GM18499 (cell line): ENCODE data around the gene NFATC3.
"Not testable (repeated sequence)": the region's sequence is repeated elsewhere in the genome, so short reads cannot be mapped to it uniquely, and the experiment has no call there.

Experiments used
- ATAC-seq: cut with Tn5 transposase; IDR thresholded peaks from one replicate; pipeline ENCODE4 v1.9.1; 2021; ENCODE audit warnings: moderate number of reproducible peaks; ENCODE audit not compliant: insufficient read depth, unreplicated experiment

The NFATC3 gene

DNA sequence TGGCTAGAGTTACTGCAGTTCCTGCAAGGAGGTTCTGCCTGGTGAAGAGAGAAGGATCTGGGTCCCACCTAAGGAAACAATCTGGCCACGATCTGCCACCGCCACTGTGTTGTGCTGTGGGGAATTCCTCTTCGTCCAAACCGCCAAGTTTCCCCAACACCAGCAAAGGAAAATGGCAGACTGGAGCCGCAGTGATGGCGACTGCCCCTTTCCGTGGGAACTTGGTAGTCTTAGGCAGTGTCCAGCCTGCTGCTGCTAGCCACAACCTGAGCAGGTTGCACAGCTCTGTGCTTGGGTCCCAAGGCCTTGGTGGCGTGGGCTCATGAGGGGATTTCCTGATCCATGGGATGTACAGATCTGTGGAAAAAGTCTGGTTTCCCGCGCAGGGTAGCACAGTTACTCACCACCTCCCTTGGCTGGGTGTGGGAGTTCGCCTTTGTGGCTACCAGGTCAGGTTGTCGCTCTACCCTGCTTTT lies 28.6 kb downstream of the NFATC3 start:
- no peak for ATAC-seq

DNA sequence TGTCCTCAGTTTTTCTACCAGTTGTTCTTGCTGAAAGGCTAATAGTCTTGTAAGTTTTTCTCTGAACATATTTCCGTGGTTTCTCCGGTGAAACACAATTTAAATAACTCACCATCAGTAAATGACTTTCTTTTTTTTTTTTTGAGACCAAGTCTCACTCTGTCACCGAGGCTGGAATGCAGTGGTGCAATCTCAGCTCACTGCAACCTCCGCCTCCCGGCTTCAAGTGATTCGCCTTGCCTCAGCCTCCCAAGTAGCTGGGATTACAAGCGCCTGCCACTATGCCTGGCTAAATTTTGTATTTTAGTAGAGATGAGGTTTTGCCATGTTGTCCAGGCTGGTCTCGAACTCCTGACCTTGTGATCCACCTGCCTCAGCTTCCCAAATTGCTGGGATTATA lies 29.8 kb downstream of the NFATC3 start:
- not testable (repeated sequence) for ATAC-seq

DNA sequence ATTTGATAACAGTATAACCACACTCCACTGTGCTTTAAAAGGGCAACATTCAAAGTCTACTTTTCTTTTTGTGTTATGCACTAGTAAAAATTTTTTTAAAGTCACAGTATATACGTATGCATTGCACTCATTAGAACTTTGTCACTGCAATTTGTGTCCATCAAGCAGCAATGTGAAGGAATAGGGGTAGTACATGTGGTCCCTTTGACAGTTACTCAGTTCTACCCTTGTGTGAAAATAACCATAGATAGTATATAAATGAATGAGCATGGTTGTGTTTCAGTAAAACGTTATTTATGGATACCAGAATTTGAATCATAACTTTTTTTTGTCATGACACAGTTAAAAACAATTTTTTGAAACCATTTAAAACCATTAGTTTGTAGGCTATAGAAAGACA lies 30.7 kb downstream of the NFATC3 start:
- ATAC-seq, result no peak

DNA sequence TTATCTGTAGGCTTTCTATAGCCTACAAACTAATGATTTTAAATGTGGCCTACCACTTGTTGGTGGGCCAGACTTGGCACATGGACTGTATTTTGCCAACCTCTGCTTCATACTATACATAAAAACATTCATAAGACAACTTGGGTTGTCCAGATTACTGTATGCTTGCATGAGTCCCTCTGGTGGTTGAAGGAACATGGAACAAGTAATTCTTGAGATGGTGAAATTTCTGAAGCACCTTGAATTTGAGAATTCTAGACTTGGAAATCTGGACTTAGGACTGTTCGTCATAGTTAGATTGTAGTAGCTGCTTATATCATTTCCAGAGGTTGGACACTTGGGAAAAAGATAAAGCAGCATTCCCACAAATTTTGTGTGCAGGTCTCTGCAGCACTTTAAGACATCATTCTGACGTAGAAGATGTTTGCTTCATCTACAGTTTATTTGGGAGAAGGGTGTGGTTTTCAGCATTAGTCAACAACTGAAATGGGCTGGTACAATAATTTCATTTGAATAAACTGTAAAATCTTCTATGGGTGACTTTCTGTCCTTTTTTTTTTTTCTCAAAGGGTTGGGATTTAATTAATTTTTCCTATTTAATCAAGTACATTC lies 31.2 kb downstream of the NFATC3 start:
- ATAC-seq, result no peak

DNA sequence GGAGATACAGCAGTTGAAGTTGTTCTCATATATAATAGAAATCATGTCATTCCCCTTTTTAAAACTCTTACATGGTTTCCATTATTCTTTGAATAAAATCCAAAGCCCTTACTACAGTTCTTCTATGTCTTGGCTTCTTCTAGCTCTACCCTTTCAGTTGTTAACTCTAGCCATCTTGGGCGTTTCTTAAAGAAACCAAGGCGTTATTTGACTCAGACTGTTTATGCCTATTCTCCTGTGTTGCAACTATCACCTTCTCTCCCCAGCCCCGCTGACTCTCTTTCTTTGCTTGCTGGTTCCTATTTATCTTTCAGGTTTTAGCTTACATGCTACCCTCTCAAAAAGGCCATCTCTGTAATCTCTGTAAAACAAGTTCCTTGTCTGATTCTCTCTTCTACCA lies 32.7 kb downstream of the NFATC3 start:
- no peak for ATAC-seq

DNA sequence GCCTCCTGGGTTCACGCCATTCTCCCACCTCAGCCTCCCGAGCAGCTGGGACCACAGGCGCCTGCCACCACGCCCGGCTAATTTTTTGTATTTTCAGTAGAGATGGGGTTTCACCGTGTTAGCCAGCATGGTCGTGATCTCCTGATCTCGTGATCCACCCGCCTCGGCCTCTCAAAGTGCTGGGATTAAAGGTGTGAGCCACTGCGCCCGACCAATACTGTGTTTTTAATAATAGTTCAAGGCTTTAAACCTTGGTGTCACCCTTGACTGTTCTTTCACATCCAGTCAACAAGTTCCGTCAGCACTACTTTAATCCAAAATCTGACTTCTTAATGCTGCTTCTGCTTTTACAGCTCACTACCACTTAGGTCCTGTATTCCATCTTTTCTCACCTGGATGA lies 33.8 kb downstream of the NFATC3 start:
- not testable (repeated sequence) for ATAC-seq

DNA sequence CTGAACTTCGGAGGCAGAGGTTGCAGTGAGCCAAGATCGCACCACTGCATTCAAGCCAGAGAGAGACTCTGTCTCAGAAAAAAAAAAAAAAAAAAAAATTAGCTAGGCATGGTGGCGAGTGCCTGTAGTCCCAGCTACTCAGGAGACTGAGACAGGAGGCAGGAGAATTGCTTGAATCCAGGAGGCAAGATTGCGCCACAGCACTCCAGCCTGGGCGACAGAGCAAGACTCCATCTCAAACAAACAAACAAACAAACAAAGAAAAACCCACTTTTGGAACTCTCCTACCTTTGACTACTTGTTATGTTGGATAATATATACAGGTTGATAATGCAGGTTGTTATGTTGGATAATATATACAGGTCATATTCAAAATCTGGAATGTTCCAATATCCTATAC lies 35.3 kb downstream of the NFATC3 start:
- ATAC-seq, result not testable (repeated sequence)

DNA sequence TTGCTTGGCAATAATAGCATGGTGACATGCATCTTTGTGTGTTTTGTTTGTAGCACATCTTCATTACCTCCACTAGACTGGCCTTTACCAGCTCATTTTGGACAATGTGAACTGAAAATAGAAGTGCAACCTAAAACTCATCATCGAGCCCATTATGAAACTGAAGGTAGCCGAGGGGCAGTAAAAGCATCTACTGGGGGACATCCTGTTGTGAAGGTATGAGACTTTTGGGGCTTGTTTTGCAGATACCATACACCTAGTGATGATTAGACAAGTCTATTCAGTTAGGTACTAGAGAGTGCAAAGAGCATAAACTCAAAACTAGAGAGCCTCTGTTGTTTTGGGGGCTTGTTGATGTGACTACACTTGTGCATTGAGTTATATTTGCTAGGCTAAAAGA lies 41.2 kb downstream of the NFATC3 start:
- ATAC-seq, result no peak

DNA sequence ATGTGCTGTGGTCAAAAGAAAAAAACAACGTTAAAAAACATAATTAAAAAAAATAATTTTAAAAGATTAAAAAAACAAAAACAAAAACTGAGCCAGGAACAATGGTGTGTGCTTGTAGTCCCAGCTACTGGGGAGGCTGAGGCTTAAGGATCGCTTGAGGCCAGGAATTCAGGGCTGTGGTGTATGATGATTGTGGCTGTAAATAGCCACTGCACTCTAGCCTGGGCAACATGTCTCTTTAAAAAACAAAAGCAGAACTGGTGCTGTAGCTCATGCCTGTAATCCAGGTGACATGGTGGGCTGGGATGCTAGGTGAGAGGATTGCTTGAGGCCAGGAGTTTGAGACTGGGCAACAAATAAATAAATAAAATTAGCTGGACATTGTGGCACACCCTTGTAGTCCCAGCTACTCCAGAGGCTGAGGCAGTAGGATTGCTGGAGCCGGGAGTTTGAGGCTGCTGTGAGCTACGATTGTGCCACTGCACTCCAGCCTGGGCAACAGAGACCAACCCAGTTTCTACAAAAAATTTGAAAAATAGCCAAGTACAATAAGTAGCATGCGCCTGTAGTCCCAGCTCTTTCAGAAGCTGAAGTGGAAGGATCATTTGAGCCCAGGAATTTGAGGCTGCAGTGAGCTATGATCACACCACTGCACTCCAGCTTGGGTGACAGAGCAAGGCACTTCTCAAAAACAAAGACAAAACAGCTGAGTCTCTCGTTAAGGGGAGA lies 43.6 kb downstream of the NFATC3 start:
- ATAC-seq, result no peak

DNA sequence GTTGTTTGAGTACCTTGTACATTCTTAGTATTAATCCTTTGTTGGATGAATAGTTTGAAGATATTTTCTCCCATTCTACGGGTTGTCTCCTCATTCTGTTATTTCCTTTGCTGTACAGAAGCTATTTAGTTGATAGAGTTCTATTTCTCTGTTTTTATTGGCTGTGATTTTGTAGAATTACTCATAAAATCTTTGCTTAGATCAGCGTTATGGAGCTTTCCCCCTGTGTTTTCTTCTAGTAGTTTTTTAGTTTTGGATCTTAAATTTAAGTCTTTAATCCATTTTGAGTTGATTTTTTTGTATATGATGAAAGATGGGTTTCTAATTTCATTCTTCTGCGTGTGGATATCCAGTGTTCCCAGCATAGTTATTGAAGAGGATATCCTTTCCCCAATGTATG lies 45.4 kb downstream of the NFATC3 start:
- ATAC-seq, result no peak

DNA sequence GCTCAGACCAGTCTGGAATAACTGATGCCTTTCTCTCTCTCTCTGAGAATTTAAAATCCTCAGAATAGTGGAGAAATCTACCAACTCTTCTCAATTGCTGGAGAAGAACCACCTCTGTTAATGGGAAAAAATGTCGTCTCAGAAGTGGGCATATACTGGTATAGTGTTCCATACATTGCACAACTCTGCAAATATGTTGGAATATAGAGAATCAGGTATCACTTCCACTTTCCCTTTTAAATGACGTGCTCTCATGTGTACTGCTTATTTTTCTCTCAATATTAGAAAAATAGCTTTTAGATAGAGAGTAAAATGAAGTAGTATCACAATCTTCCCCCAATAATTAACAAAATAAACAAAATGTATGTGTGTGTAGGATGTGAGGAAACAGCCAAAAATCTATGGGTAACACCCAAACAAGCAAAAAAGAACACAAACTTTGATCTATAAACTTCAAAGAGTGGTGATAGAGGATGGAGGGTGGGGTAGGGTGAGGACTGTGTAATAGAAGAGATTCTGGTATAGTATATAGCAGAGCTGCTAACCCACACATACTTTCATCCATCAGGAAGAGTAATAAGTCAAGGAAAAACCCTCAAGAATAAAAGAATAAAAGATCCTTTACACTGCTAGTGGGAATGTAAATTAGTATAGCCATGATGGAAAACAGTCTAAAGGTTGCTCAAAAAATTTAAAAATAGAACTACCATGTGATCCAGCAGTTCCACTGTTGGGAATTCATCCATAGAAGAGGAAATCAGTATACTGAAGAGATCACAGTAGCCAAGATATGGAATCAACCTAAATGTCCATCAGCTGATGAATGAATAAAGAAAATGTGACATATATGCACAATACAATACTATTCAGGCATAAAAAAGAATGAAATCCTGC lies 46.9 kb downstream of the NFATC3 start:
- ATAC-seq, result no peak

DNA sequence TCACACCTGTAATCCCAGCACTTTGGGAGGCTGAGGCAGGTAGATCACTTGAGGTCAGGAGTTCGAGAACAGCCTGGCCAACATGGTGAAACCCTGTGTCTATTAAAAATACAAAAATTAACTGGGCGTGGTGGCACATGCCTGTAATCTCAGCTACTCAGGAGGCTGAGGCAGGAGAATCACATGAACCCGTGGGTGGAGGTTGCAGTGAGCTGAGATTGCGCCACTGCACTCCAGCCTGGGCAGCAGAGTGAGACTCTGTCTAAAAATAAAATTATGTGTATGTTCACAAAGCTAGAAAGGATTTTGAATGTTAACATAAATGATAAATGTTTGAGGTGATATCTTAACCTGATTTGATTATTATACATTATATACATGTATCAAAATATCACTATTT lies 47.8 kb downstream of the NFATC3 start:
- not testable (repeated sequence) for ATAC-seq

DNA sequence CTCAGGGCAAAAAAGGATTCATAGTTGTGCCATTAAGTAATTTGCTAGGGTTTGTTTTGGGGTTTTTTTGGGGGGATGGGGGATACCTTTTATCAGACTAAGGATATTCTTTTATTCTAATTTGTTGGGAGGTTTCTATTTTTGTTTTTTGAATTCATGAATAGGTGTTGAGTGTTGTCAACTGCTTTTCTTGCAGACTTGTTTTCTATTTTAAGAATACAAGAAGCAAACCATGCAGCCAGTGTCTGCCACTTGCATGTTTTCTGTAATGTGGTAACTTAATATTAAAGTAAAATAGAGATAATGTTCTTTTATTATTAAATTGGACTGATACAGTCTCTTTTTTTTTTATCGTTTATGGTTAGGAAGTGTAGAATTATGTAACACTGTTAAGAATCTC lies 49.5 kb downstream of the NFATC3 start:
- ATAC-seq, result no peak

DNA sequence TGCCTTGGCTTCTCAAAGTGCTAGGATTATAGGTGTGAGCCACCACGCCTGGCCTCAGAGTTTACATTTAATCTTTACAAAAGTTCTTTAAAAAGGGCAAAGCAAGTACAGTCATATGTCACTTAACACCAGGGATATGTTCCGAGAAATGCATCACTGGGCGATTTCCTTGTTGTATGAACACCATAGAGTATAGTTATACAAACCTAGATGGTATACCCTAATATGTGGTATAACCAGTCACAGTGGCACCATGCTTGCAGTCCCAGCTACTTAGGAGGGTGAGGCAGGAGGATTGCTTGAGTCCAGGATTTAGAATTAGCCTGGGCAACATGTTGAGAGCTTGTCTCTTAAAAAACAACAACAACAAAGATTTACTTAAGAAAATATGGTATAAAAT lies 51.3 kb downstream of the NFATC3 start:
- ATAC-seq, result no peak

DNA sequence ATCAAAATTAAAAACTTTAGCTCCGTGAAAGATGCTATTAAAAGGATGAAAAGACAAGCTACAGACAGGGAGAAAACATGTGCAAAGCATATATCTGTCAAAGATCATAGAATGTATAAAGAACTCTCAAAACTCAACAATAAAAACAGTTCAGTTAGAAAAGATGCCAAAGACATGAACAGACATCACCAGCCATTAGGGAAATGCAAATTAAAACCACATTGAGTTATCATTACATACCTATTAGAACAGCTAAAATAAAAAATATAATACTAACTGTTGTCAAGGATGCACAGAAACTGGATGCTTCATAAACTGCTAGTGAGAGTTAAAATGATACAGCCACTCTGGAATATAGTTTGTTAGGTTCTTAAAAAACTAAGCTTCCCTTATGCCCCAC lies 58.8 kb downstream of the NFATC3 start:
- no peak for ATAC-seq

DNA sequence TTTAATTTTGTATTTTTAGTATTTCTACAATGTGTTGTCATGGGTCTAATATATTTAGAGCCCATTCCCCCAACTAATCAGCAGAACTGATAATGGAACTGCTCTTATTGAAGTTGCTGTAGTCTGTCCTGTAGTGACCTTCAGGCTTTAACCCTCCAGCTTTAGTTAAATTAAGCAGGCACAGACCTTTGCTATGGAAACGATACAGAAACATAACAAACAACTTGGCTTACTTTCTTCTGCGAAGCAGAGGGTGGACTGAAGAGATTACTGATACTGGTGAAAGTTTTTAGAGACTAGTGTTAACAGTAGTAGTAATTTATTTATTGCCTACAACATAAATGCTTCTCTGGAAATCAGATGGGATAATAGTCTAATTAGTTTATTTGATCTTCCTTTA lies 61.4 kb downstream of the NFATC3 start:
- ATAC-seq, result no peak

DNA sequence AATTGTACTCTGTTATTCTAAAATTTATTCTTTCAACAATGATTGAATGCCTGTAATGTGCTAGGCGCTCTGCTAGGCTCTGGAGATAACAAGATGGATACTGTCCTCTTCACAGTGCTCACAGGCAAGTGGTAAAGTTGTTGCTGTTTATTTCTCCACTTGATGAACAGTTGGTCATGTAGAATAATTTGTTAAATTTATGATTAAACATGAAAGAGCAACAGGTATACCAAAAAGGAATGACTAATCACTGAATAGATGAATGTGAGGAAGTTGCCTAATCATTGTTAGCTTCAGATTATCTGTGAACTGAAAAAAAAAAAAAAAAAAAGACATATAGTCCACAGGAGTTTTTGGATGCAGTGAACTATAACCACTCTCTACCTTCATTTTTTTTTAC lies 62.3 kb downstream of the NFATC3 start:
- ATAC-seq, result no peak

DNA sequence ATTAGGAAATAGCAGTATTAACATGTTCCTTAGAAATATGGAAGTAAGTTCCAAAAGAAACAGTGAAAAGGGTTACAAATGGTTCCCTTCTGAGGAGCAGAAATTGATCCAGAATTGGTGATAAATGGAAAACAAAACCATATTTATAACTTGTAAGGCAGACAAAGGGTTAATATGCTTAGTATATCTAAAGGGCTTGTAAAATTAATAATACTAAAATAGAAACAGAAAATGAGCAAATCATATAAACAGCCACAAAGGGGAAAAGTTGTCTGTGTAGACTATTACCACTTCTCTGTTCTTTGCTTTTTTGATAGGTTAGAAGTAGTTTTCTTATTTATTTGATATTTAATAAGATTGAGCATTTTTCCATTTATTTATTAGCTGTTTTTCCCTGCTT lies 64.4 kb downstream of the NFATC3 start:
- no peak for ATAC-seq

DNA sequence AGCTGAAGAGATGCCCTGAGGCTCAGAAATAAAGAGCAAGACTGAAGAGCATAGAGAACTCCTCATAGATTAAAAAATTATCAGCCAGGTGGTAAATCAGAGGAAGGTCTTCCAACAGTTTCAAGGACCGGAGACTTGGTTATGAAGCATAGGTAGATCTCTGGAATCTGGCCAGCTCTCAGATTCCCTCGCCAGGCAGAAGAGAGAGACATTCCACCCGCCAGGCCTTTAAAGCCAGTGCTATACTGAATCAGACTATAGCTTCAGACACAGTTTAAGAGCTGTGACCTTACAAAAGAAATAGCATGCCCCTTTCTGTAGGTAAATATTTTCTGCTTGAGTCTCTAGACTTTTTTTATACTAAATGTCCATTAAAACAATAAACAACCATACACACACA lies 70.3 kb downstream of the NFATC3 start:
- no peak for ATAC-seq

DNA sequence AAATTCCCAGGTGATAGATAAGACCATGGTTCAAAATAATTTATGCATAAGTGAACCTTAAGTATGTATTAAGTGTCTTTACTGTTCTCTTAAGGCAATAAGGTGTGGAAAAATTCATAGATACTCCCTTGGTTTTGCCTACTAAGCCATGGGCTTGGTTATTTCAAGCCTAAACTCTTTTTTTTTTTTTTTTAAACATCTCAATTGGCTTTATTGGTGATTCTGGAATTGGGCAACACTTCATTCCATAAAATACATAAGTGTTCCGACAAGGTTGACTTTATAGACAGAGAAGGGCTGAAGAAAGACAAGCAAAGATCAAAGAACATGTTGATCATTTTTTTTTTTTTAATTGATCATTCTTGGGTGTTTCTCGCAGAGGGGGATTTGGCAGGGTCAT lies 77.2 kb downstream of the NFATC3 start:
- ATAC-seq, result no peak

DNA sequence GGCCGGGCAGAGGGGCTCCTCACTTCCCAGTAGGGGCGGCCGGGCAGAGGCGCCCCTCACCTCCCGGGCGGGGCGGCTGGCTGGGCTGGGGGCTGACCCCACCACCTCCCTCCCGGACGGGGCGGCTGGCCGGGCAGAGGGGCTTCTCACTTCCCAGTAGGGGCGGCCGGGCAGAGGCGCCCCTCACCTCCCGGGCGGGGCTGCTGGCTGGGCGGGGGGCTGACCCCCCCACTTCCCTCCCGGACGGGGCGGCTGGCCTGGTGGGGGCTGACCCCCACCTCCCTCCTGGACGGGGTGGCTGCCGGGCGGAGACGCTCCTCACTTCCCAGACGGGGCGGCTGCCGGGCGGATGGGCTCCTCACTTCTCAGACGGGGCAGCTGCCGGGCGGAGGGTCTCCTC lies 78.1 kb downstream of the NFATC3 start:
- ATAC-seq, result not testable (repeated sequence)
